CD4-positive, alpha-beta T cell (primary cell): ENCODE measurements around the gene IBA57. TPM values are rescaled to one million over a fixed set of nuclear protein-coding genes. Genes with fewer than 3 reads are reported as not detected.

Source experiments
- ATAC-seq: fragments of 200-7000 bp; cut with Tn5 transposase; one replicate; pipeline ENCODE4 v1.10.0; 2022; ENCODE audit warnings: mild to moderate bottlenecking; ENCODE audit not compliant: poor library complexity
- CTCF ChIA-PET: fragments of 350-600 bp; sonication (Branson Sonifier 250); formaldehyde crosslinking; loops from one replicate; lab custom pipeline; 2021; ENCODE audit warnings: antibody characterized with exemption, inconsistent platforms; lab: Charles Lee
- POLR2A ChIA-PET: fragments of 350-600 bp; sonication (Branson Sonifier 250); formaldehyde crosslinking; loops from one replicate; lab custom pipeline; 2021; ENCODE audit warnings: antibody characterized with exemption, inconsistent platforms; lab: Charles Lee
- DNase-seq, 14 experiments: peaks; one replicate each; pipeline ENCODE4 v3.0.0-alpha.2; 2013 to 2020; ENCODE audit warnings: mixed read lengths in 2 of 14
- H3K27ac ChIP-seq, 2 donors: one replicate each; pipeline versions ENCODE4 v1.5.1 to v1.7.0; 2013; ENCODE audit warnings: low read length in 2 of 2, low read depth in 1 of 2, mild to moderate bottlenecking in 1 of 2
- H3K27me3 ChIP-seq, 2 experiments: 1 replicate in 1 of 2; 2 replicates in 1 of 2; pipeline versions ENCODE4 v1.6.1 to v1.7.0; 2013; ENCODE audit warnings: low read length in 2 of 2, control low read depth in 1 of 2, mild to moderate bottlenecking in 1 of 2, moderate library complexity in 1 of 2; ENCODE audit not compliant: insufficient read depth in 2 of 2, control insufficient read depth in 1 of 2
- H3K36me3 ChIP-seq: one replicate; pipeline ENCODE4 v1.6.1; 2013; ENCODE audit warnings: low read length, control low read depth; ENCODE audit not compliant: insufficient read depth
- H3K4me1 ChIP-seq: one replicate; pipeline ENCODE4 v1.6.1; 2013; ENCODE audit warnings: low read length, control low read depth; ENCODE audit not compliant: insufficient read depth
- H3K4me3 ChIP-seq: one replicate; pipeline ENCODE4 v1.5.1; 2013; ENCODE audit warnings: mild to moderate bottlenecking, low read length, moderate library complexity
- H3K9me3 ChIP-seq, 2 experiments: 1 replicate in 1 of 2; 2 replicates in 1 of 2; pipeline versions ENCODE4 v1.6.1 to v1.7.0; 2013; ENCODE audit warnings: low read length in 2 of 2, mild to moderate bottlenecking in 2 of 2, control low read depth in 1 of 2, moderate library complexity in 1 of 2; ENCODE audit not compliant: control insufficient read depth in 1 of 2, insufficient read depth in 1 of 2
- H3K27ac Mint-ChIP-seq: one replicate; pipeline ENCODE4 v1.8.0; 2020; ENCODE audit warnings: mixed read lengths
- H3K27me3 Mint-ChIP-seq: one replicate; pipeline ENCODE4 v1.8.0; 2021; ENCODE audit warnings: mixed read lengths
- H3K36me3 Mint-ChIP-seq: one replicate; pipeline ENCODE4 v1.8.0; 2021; ENCODE audit warnings: low read depth, mixed read lengths
- H3K4me1 Mint-ChIP-seq: one replicate; pipeline ENCODE4 v1.8.0; 2021; ENCODE audit warnings: low read depth, mixed read lengths
- H3K4me3 Mint-ChIP-seq: one replicate; pipeline ENCODE4 v1.8.0; 2020; ENCODE audit warnings: mild to moderate bottlenecking, mixed read lengths
- H3K9me3 Mint-ChIP-seq: one replicate; pipeline ENCODE4 v1.8.0; 2020; ENCODE audit warnings: mixed read lengths
- CTCF ChIP-seq: fragments of 200-600 bp; IDR thresholded peaks from one replicate; pipeline ENCODE4 v1.8.0; 2022; ENCODE audit warnings: antibody characterized with exemption, mild to moderate bottlenecking
- intact Hi-C, 2 experiments: fragments of 100-400 bp; cut with DNase I in 1 of 2; cut with micrococcal nuclease in 1 of 2; formaldehyde crosslinking; loops; one replicate each; pipeline versions ENCODE4 v1.15.1 to v1.9.0; 2023 to 2025; cut with DNase I, micrococcal nuclease
- total RNA-seq, 174 experiments: library from RNA in 2 of 174; stranded (reverse) in 2 of 174; gene quantifications; one replicate each; pipeline ENCODE4 v1.2.3 and lab custom pipeline; 2021 to 2026

IBA57 gene
- total RNA-seq, 2 experiments from 2014 or later: 19.7 to 19.9 TPM

- POLR2A ChIA-PET: interaction anchor here (0.7 to 1.9 kb wide), 7 partner anchors 47 to 272 kb away, joined by 3 to 7 read pairs (median 4); partner anchors contain the start of genes ARF1, IBA57 and TRIM11
- no peaks in the 10 kb centered on the region for H3K27me3 ChIP-seq
- Mint-ChIP-seq H3K36me3 (peaks cover 27% of the 10 kb centered on the region), H3K27me3 (no peaks in the 10 kb centered on the region), H3K27ac (no peak overlapping the region), H3K4me1 (peaks cover 12% of the 10 kb centered on the region), H3K4me3 (peak overlapping the region; percentile 66), H3K9me3 (no peaks in the 10 kb centered on the region)
- no peak overlapping the region for H3K27ac ChIP-seq
- CTCF ChIA-PET: interaction anchor here (0.7 to 2.1 kb wide), 9 partner anchors 33 to 287 kb away, joined by 3 to 9 read pairs (median 4); partner anchors contain the start of gene IBA57
- intact Hi-C loops: loop anchor here (1.0 to 5.0 kb wide), 8 partner anchors 39 to 301 kb away; partner anchors contain the start of genes MRPL55 (in 1 of the 2) and RNF187 (in 1 of the 2)
- DNase-seq (peak in 1 of 14 experiments; percentile 8), ATAC-seq (no peak)
- peaks cover 22% of the 10 kb centered on the region for H3K4me1 ChIP-seq
- peaks cover 5% of the 10 kb centered on the region for H3K36me3 ChIP-seq
- peak overlapping the region; percentile 46 for H3K4me3 ChIP-seq
- H3K9me3 ChIP-seq: no peaks in the 10 kb centered on the region
- no peak for TF ChIP-seq CTCF
Measured at GRCh38 chr1:228213917-228214808, 48.6 kb downstream of the IBA57 start.

- no peak for TF ChIP-seq CTCF
- Mint-ChIP-seq H3K27ac (no peak overlapping the region), H3K4me1 (peaks cover 12% of the 10 kb centered on the region), H3K36me3 (peaks cover 36% of the 10 kb centered on the region), H3K4me3 (peak overlapping the region; percentile 66), H3K27me3 (no peaks in the 10 kb centered on the region), H3K9me3 (no peaks in the 10 kb centered on the region)
- ChIA-PET CTCF (no interaction called here), POLR2A (no interaction called here)
- Histone ChIP-seq H3K27me3 (no peaks in the 10 kb centered on the region), H3K9me3 (no peaks in the 10 kb centered on the region), H3K27ac (no peak overlapping the region), H3K36me3 (peaks cover 6% of the 10 kb centered on the region), H3K4me3 (no peak overlapping the region), H3K4me1 (peaks cover 22% of the 10 kb centered on the region)
- DNase-seq (peak in 1 of 14 experiments; percentile 30), ATAC-seq (no peak)
- intact Hi-C loops: loop anchor here (5.0 kb wide), 2 partner anchors 197 to 242 kb away; a partner anchor contains a TSS
Measured at GRCh38 chr1:228214921-228215662, 49.5 kb downstream of the IBA57 start.

- no peaks in the 10 kb centered on the region for H3K9me3 ChIP-seq
- ChIA-PET POLR2A (no interaction called here), CTCF (no interaction called here)
- intact Hi-C loops: loop anchor here in 1 of 2 experiments (5.0 kb wide), 1 partner anchor 197 kb away; no protein-coding TSS in a partner anchor
- DNase-seq (no peak), ATAC-seq (no peak)
- Mint-ChIP-seq H3K9me3 (no peaks in the 10 kb centered on the region), H3K4me3 (peak overlapping the region; percentile 51), H3K27me3 (no peaks in the 10 kb centered on the region), H3K36me3 (peaks cover 39% of the 10 kb centered on the region), H3K4me1 (peaks cover 12% of the 10 kb centered on the region), H3K27ac (no peak overlapping the region)
- H3K27ac ChIP-seq: no peak overlapping the region
- no peak for TF ChIP-seq CTCF
- peaks cover 8% of the 10 kb centered on the region for H3K36me3 ChIP-seq
- no peaks in the 10 kb centered on the region for H3K27me3 ChIP-seq
- H3K4me1 ChIP-seq: peaks cover 22% of the 10 kb centered on the region
- H3K4me3 ChIP-seq: no peak overlapping the region
Measured at GRCh38 chr1:228215663-228216116, 50.1 kb downstream of the IBA57 start.
